Mucosa of stomach (tissue), 1 donor: ENCODE measurements around the gene NEK8.
A peak's percentile ranks its signal among the peaks of the same experiment; 100 is the strongest.

Experiments used
- H3K27me3 ChIP-seq: one replicate; pipeline ENCODE4 v1.7.0; 2013; ENCODE audit warnings: mild to moderate bottlenecking, low read length; ENCODE audit not compliant: control insufficient read depth, insufficient read depth
- H3K36me3 ChIP-seq: one replicate; pipeline ENCODE4 v1.7.0; 2013; ENCODE audit warnings: low read length; ENCODE audit not compliant: control insufficient read depth, insufficient read depth
- H3K4me1 ChIP-seq: one replicate; pipeline ENCODE4 v1.7.0; 2013; ENCODE audit warnings: mild to moderate bottlenecking, low read length; ENCODE audit not compliant: control insufficient read depth, insufficient read depth
- H3K4me3 ChIP-seq: one replicate; pipeline ENCODE4 v1.7.0; 2013; ENCODE audit warnings: low read length
- H3K9ac ChIP-seq: one replicate; pipeline ENCODE4 v1.7.0; 2013; ENCODE audit warnings: mild to moderate bottlenecking, low read length, moderate library complexity
- H3K9me3 ChIP-seq: one replicate; pipeline ENCODE4 v1.7.0; 2013; ENCODE audit warnings: mild to moderate bottlenecking, low read length, moderate library complexity; ENCODE audit not compliant: control insufficient read depth
- donor health status: Pancreatic carcinoma.

NEK8 gene

DNA sequence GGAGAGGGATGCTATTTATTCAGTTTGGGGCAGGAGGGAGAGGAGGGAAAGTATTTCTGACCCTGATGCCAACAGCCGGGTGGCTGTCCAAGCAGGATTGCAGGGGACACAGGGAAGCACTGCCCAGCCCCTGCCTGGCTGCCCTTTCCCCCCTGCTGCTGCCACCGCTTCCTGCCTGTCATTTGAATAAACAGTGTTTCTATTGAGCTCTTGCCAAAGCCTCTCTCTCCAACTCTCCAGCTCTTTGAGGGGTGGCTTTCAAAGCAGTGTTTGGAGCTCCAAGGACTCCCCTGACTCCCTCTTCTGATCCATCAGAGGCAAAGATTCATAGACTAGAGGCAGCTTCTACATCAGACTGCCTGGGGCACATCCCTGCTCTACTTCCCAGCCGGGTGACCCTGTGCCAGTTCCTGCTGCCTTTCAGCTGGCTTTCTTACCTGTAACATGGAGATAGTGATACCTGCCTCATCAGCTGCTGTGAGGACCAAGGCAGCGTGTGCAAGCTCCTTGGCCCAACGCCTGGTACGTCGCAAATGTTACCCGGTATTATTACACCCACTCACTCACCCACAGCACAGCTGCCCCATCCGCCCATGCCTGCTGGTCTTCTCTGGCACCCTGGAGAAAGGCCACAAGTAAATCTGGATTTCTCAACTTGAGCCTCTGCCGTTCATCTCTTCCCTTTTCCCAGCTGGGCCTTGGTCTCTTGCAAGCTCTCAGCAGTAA is 26.4 kb upstream of the NEK8 start:
- Histone ChIP-seq H3K9ac (no peak overlapping the region), H3K36me3 (peaks cover 45% of the 10 kb centered on the region), H3K27me3 (no peaks in the 10 kb centered on the region), H3K9me3 (no peaks in the 10 kb centered on the region), H3K4me3 (no peak overlapping the region), H3K4me1 (peaks cover 33% of the 10 kb centered on the region)

DNA sequence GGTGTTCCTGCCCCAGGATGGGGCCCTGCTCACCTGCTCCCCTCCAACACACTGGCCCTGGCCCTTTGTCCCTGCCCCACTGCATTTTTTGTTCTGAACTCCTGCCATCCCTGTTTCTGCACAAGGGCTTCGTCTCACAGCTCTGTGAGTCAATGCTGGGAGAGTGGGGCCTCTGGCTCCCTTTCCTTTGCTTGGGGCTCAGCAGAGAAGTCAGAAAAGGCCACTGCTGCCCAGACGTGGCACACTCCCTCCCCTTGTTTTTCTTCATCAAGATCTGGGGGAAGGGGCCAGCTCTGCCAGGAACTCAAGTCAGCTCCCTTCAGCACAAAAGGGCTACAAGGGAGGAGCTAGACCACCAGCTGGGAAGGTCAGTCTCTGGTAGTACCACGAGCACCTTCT is 25.8 kb upstream of the NEK8 start:
- H3K4me1 ChIP-seq, result peaks cover 27% of the 10 kb centered on the region
- H3K27me3 ChIP-seq, result no peaks in the 10 kb centered on the region
- no peak overlapping the region for H3K4me3 ChIP-seq
- no peaks in the 10 kb centered on the region for H3K9me3 ChIP-seq
- H3K9ac ChIP-seq, result no peak overlapping the region
- H3K36me3 ChIP-seq, result peaks cover 43% of the 10 kb centered on the region

DNA sequence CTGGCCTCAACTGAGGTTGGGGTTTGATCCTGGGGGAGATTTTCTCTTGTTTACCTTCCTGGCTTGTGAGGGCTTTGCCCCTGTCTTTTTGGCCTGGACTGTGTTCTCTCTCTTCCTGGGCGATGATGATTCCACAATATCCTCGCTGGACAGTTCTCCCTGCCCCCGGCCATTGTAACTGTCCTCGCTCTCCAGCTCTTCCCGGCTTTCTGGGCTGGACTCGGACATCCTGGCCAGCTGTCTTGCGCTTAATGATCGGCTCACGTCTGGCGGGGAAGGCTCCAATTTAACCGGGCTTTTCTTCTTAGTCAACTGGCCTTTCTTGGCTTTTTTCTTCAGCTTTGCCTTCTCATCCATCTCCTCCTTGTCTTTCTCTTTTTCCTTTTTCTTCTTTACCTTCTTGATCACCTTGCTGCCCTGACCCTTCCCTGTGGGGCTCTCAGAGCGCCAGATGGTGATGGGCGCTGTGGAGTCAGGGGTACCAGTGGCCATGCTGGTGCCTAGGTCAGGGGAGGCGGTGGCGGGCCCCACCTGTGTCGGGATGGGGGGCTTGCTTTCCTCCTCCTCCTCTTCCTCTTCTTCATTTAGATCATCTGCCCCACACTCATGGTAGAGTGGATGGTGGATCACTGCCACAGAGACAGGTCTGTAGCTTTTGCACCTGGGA is 24.9 kb upstream of the NEK8 start:
- Histone ChIP-seq H3K4me3 (no peak overlapping the region), H3K9me3 (no peaks in the 10 kb centered on the region), H3K36me3 (peaks cover 42% of the 10 kb centered on the region), H3K9ac (no peak overlapping the region), H3K27me3 (no peaks in the 10 kb centered on the region), H3K4me1 (peaks cover 18% of the 10 kb centered on the region)

DNA sequence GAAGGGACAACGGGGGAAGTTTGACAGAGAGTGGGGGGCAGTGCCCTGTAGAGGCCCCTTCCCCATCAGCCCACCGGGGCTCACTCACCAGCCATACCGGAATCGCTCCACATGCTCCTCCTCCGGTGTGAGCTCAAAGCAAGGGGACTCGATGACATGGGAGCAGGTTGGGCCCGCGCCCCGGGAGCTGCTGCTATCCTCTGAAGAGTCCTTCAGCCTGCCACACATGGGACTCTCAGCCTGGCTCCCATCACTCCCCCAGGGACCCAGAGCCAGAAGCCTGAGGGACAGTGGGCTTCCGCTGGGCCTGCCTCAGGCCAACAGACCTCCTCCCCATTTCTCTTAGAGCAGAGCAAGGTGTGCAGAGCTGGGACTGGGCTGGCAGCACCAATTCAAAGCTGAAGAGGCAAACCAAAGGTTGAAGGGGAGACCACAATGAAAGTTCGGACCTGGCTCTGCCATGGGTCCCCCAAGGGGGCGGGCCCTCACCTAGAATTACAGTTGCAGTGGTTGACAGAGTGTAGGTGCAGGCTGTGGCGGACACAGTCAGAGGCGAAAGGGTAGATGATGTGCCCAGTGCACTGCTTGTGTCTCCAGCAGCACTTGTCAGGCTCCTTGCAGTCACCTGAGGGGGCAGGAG is 24.2 kb upstream of the NEK8 start:
- peaks cover 18% of the 10 kb centered on the region for H3K4me1 ChIP-seq
- H3K27me3 ChIP-seq, result no peaks in the 10 kb centered on the region
- H3K9me3 ChIP-seq, result no peaks in the 10 kb centered on the region
- H3K4me3 ChIP-seq, result no peak overlapping the region
- H3K9ac ChIP-seq, result no peak overlapping the region
- H3K36me3 ChIP-seq, result peaks cover 36% of the 10 kb centered on the region

DNA sequence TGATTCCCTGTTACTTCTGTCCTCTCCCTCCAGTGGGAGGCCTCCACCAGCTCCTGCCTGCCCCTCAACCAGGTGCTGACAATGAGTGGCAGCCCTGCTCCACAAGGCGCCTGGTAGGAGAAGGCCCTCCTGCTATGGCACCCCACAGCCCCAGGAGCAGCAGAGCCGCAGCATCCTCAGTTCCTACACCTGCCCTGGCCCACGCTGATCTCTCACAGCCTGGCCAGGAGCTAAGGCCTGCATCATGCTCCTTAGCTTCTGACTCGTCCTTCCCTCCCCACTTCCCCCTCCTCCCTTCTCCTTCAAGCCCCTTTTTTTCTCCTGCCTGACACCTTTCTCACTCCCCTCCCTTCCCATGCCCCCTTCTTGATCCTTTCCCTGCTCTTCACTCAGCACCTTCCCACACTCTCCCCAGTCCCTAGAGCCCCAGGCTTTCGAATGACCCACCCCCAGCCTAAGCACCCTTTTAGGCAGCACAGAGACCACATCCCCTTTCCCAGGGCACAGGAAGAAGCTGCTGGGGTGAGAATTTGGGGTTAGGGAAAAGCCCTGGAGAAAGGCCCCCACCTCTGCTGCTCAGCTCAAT is 23.4 kb upstream of the NEK8 start:
- no peak overlapping the region for H3K9ac ChIP-seq
- no peaks in the 10 kb centered on the region for H3K27me3 ChIP-seq
- no peak overlapping the region for H3K4me3 ChIP-seq
- no peaks in the 10 kb centered on the region for H3K9me3 ChIP-seq
- peaks cover 27% of the 10 kb centered on the region for H3K36me3 ChIP-seq
- H3K4me1 ChIP-seq, result peaks cover 18% of the 10 kb centered on the region

DNA sequence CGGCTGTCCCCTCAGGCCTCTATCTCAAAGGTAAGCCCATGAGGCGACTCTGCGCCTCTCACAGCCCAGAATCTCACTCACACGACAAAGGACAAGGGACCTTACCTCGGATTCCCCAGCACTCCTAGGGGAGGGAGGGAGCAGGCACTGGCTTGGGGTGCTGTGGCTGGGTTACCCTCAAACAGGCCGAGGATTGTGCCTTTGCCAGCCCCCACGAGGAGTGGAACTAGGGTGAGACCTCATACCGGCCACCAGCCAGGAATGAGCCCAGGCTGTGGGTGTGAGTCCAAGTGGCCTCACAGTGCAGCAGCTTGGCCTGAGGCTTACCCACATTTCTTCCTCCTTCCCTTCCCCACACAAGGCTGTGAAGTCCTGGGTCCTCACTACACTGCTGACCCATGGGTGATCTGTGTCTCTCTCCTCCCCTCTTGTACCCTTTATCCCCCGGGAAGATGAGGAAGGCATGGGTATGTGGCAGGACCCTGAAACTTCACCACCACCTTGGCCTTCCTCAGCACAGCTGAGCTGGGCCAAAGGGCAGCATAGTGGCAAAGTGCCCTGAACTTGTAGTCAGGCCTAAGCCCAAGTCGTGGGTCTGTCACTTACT is 22.8 kb upstream of the NEK8 start:
- no peak overlapping the region for H3K4me3 ChIP-seq
- peaks cover 21% of the 10 kb centered on the region for H3K36me3 ChIP-seq
- H3K27me3 ChIP-seq, result no peaks in the 10 kb centered on the region
- H3K4me1 ChIP-seq, result peaks cover 21% of the 10 kb centered on the region
- H3K9ac ChIP-seq, result no peak overlapping the region
- no peaks in the 10 kb centered on the region for H3K9me3 ChIP-seq

DNA sequence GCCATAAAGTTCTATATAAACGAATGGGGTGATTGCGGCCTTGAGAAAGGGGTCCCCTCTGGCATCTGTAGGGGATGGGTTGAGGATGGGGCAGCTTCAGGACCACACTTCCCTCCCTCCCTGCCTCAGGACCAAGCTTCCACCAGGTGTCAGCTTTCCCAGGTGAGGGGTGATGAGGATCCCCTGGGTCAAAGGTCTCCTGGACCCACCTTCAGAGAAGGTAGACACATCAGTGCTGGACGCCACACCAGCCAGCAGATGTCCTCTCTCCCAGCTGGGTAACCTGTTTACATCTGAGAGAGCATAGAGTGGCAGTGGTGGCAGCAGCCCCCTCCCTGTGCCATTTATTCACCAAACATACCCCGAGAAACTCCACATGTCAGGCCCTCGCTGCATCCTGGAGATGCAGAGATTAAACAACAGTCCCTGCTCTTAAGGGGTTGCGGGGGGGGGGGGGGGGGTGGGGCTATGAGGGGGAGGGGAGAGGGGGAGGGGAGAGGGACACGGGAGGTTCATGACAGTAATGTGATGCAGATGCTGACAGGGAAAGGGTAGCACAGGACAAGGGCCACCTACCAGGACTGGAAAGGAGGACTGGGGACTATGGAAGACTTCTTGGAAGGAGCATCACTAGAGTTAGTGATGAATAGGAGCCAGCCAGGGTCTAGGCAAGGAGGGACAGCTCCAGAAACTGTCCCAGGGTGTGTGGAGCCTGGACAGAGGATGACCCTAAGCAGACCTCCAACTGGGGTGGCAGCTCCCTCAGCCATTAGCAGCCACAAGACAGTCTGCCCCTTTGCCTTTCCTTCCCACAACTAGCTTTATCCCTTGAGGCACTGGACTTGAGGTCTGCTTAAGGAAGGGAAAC is 21.9 kb upstream of the NEK8 start:
- Histone ChIP-seq H3K9me3 (no peaks in the 10 kb centered on the region), H3K36me3 (peaks cover 12% of the 10 kb centered on the region), H3K4me3 (no peak overlapping the region), H3K9ac (no peak overlapping the region), H3K27me3 (no peaks in the 10 kb centered on the region), H3K4me1 (peaks cover 27% of the 10 kb centered on the region)

DNA sequence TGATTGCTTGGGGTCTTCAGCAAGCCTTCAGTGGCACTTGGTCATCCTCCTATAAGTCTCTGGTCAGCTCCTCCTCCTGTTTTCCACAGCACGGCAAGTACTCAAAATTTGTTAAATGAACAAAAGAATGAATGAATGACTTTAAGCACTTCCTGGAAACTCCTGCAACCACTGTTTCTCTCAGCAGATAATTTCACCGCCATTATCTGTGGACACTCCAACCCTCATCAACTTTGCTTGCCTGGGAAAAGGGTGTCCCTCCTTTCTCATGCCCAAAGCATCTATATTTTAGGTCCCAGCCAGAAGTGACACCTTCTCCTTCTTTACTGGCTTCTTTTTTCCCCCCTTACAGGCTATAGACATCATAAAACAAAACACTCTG is 21.3 kb upstream of the NEK8 start:
- Histone ChIP-seq H3K36me3 (peaks cover 10% of the 10 kb centered on the region), H3K9me3 (no peaks in the 10 kb centered on the region), H3K27me3 (no peaks in the 10 kb centered on the region), H3K9ac (no peak overlapping the region), H3K4me1 (peaks cover 33% of the 10 kb centered on the region), H3K4me3 (no peak overlapping the region)

DNA sequence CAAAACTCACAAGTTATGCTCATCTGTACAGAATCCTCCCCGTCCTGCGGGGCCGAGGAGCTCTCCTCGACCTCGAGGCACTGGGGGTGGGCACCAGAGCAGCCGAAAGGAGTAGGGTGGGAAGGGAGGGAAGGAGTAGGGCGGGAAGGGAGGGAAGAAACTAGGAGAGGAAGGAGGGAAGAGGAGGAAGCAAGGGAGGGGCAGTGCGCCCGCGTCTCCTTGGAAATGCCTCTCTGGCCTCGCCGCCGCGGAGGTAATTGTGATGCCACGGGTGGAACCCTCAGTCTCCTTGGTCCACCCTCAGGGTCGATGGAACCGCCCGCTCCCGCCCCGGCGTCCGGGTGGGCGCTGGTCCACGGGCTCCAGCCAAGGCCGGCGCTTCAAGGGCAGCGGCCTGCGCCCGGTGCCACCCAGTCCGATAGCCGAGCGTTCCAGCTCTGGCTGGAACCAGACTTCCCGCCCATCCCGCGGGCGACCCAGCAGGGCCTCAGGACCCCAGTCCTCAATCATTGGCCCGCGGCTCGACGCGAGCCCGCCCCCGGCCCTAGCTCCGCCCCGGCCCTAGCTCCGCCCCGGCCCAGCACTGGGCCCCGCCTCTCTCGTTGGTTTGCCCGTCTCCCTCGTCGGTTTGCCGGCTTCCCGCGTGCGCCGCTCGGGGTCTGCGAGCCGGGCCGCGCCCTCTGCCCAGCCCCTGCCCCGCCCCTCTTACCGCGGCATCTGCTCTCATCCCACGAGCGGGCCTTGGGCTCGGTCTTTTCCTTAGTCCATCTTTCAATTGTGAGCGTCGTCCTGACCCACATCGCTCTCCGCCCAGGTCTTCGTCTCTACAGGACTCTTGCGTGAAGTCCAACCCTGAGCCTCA is 17.5 kb upstream of the NEK8 start:
- H3K4me1 ChIP-seq, result peaks cover 36% of the 10 kb centered on the region
- peak overlapping the region; percentile 19 for H3K4me3 ChIP-seq
- no peaks in the 10 kb centered on the region for H3K9me3 ChIP-seq
- no peaks in the 10 kb centered on the region for H3K27me3 ChIP-seq
- no peaks in the 10 kb centered on the region for H3K36me3 ChIP-seq
- H3K9ac ChIP-seq, result peak overlapping the region; percentile 45

DNA sequence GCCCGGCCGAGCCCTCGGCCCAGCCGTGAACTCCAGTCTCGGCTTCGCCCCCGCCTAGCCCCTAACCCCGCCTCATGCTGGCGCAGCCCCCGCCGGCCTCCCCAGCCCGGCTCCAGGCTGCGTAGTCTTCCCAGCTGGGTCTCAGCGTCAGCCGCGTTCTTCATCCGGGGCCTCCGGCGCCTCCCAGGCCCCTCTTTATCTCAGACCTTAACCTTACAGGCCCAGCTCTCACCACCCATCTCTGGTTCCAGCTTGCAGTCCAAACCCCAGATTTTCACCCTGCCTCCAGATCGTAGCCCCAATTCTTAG is 16.9 kb upstream of the NEK8 start, which contains the start of gene PROCA1:
Gene PROCA1 (minus strand): TSS at position 166 of the 309 bp plus-strand sequence. CDS start 228 bp downstream, outside the sequence.
- peaks cover 1% of the 10 kb centered on the region for H3K27me3 ChIP-seq
- peaks cover 36% of the 10 kb centered on the region for H3K4me1 ChIP-seq
- no peaks in the 10 kb centered on the region for H3K9me3 ChIP-seq
- peak within 1 kb of the TSS; percentile 45 for H3K9ac ChIP-seq
- H3K36me3 ChIP-seq, result no peaks in the 10 kb centered on the region
- peak within 1 kb of the TSS; percentile 19 for H3K4me3 ChIP-seq
